Activated CD4-positive, alpha-beta T cell treated with anti-CD3 and anti-CD28 coated beads, Interleukin-2, amount 10 ng/mL, durations not matched to agents 7 days and 5 days (primary cell): ENCODE data around the gene RAP2A. TPM values are rescaled to one million over a fixed set of nuclear protein-coding genes. Genes with fewer than 3 reads are reported as not detected.

Experiments used
- CTCF ChIA-PET: fragments of 350-600 bp; sonication (Branson Sonifier 250); formaldehyde crosslinking; loops from one replicate; lab custom pipeline; 2021; ENCODE audit warnings: antibody characterized with exemption; lab: Charles Lee
- POLR2A ChIA-PET: fragments of 350-600 bp; sonication (Branson Sonifier 250); formaldehyde crosslinking; loops from one replicate; lab custom pipeline; 2021; ENCODE audit warnings: antibody characterized with exemption; lab: Charles Lee
- DNase-seq: peaks from one replicate; pipeline ENCODE4 v3.0.0-alpha.2; 2020
- H3K27ac Mint-ChIP-seq: one replicate; pipeline ENCODE4 v1.8.0; 2021; ENCODE audit warnings: mild to moderate bottlenecking, moderate library complexity, mixed read lengths
- H3K27me3 Mint-ChIP-seq: one replicate; pipeline ENCODE4 v1.8.0; 2021; ENCODE audit warnings: mixed read lengths
- H3K36me3 Mint-ChIP-seq: one replicate; pipeline ENCODE4 v1.8.0; 2021; ENCODE audit warnings: low read depth, mixed read lengths
- H3K4me1 Mint-ChIP-seq: one replicate; pipeline ENCODE4 v1.8.0; 2021; ENCODE audit warnings: mixed read lengths
- H3K4me3 Mint-ChIP-seq: one replicate; pipeline ENCODE4 v1.8.0; 2021; ENCODE audit warnings: mild to moderate bottlenecking, moderate library complexity, mixed read lengths
- H3K9me3 Mint-ChIP-seq: one replicate; pipeline ENCODE4 v1.8.0; 2021; ENCODE audit warnings: mixed read lengths
- total RNA-seq, 2 experiments: library from RNA; stranded (reverse); gene quantifications; one replicate each; pipeline ENCODE4 v1.2.3, GENCODE V29; 2021

The RAP2A gene
- total RNA-seq, 2 experiments from 2014 or later: 26.3 to 31.0 TPM

DNA sequence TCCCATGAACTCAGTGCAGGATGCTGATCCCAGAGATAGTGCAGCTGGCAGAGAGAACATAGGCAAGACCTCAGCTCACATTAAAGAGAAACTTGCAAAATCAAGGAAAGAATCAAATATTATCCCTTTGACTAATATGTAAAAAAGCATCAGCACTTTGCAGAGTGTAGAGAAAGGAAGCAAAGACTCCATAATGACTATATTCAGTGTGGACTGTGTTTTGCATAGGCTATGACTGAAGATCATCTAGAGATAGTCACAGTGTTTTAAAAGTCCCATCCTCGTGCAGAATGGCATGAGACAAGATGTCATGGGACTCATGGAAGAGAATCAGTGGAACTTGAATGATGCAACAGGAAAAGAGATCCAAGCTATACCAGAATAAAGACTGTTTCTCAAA lies 84.0 kb downstream of the RAP2A start:
- no peaks in the 10 kb centered on the region for H3K36me3 Mint-ChIP-seq
- H3K4me1 Mint-ChIP-seq: no peaks in the 10 kb centered on the region
- no peak overlapping the region for H3K27ac Mint-ChIP-seq
- H3K9me3 Mint-ChIP-seq: peaks cover 3% of the 10 kb centered on the region
- POLR2A ChIA-PET: no interaction called here
- peaks cover 8% of the 10 kb centered on the region for H3K27me3 Mint-ChIP-seq
- CTCF ChIA-PET: no interaction called here
- no peak overlapping the region for H3K4me3 Mint-ChIP-seq
- no peak for DNase-seq

Other genes starting within 250 kb of the RAP2A start
- 10 to 100 TPM; 13.4 to 15.5 TPM for gene MBNL2, start 211.8 kb upstream of the RAP2A start, total RNA-seq